ENCODE measurements around the gene PIP5K1C.

GRCh38 chr19:3669947-3670795 is 30.1 kb downstream of the PIP5K1C start:
- TF ChIP-seq POLR2A (IDR thresholded peaks at IDR 0.05) (no peak), CTCF (IDR thresholded peaks at IDR 0.05 in 8 of 11, conservative IDR thresholded peaks at IDR 0.05 in 3 of 11) (no peak)
